Measurements from ENCODE around the gene WWOX. TPM values are rescaled to one million over a fixed set of nuclear protein-coding genes. Genes with fewer than 3 reads are reported as not detected.

Gene WWOX
- total RNA-seq, 3 donors from 2014 or later, result 11.7 to 18.0 (median 13.8) TPM

DNA sequence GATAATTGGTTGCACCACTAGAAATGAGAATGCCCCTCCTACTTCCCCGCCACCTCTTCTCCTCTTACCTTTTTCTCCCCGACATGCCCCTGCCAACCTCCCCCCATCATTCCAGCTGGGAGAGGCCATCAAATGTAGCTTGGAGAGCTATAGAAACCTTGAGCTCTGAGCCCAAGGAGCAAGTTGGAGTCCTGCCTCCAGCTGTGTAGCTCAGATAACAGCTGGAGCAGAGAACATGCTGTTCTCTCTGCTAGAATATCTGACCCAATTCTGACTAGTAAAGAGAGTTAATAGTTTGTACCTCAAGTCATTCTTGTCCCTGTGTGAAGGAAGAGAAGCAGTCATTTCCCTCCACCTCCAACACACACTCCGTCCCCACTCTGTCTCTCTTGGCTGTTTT, 1010.8 kb downstream of the WWOX start:
- Histone ChIP-seq H3K9me3 (no peaks in the 10 kb centered on the region), H3K4me1 (ENCODE audit: low read depth) (no peaks in the 10 kb centered on the region), H3K36me3 (ENCODE audit: low read depth) (no peaks in the 10 kb centered on the region), H3K4me3 (no peak overlapping the region)
- intact Hi-C loops (cut with DNase I, micrococcal nuclease), result no loop called here
- no peak for DNase-seq
- ATAC-seq, result no peak
- TF ChIP-seq, protein P1, sequence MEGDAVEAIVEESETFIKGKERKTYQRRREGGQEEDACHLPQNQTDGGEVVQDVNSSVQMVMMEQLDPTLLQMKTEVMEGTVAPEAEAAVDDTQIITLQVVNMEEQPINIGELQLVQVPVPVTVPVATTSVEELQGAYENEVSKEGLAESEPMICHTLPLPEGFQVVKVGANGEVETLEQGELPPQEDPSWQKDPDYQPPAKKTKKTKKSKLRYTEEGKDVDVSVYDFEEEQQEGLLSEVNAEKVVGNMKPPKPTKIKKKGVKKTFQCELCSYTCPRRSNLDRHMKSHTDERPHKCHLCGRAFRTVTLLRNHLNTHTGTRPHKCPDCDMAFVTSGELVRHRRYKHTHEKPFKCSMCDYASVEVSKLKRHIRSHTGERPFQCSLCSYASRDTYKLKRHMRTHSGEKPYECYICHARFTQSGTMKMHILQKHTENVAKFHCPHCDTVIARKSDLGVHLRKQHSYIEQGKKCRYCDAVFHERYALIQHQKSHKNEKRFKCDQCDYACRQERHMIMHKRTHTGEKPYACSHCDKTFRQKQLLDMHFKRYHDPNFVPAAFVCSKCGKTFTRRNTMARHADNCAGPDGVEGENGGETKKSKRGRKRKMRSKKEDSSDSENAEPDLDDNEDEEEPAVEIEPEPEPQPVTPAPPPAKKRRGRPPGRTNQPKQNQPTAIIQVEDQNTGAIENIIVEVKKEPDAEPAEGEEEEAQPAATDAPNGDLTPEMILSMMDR (IDR thresholded peaks at IDR 0.05), result no peak

DNA sequence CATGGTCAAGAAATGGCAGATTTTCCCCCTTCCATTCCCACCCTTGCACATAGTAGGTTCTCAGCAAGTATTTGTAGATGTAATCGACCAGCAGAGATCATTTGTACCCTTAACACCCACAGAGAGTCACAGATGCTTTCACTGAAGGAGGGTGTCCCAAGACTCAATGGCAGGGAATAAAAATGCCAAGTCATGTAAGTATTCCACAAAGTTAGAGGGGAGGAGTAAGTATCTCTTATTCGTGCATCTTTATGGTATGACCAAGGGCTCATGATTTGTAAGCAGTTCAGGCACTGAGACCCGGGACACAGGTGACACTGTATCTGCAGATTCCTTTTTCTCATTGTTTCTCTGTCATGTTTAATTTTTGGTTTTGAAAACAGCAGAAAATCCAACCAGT, 1011.5 kb downstream of the WWOX start:
- ATAC-seq (no peak), DNase-seq (no peak)
- TF ChIP-seq, protein P1 (IDR thresholded peaks at IDR 0.05), result no peak

DNA sequence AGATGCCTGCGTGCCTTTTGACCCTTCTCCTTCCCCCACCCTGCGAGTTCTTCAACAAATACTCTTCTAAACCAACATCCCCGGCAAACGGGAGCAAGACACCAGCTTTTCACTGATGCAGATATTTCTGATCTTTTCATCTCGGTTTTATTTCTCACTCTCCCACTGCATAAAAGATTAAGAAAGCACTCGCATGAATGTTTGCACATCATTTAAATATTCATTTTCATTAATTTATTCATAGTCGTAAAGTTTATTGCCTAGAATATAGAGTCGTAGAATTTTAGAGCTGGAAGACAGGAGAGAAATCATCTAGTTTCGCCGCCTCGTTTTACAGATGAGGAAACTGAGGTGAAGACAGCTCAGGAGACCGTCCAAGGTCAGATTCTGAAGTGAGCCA, 1013.0 kb downstream of the WWOX start:
- no peaks in the 10 kb centered on the region for H3K4me1 ChIP-seq (ENCODE audit: low read depth)
- H3K36me3 ChIP-seq (ENCODE audit: low read depth), result no peaks in the 10 kb centered on the region
- ATAC-seq (no peak), DNase-seq (no peak)
- TF ChIP-seq, protein P1 (IDR thresholded peaks at IDR 0.05), result no peak
- peaks cover 4% of the 10 kb centered on the region for H3K9me3 ChIP-seq
- intact Hi-C loops (cut with DNase I, micrococcal nuclease), result no loop called here
- no peak overlapping the region for H3K4me3 ChIP-seq

More for the DNA sequence above, 1011.5 kb downstream of the WWOX start:
- H3K9me3 ChIP-seq, result no peaks in the 10 kb centered on the region
- no peaks in the 10 kb centered on the region for H3K4me1 ChIP-seq (ENCODE audit: low read depth)
- H3K4me3 ChIP-seq, result no peak overlapping the region
- no peaks in the 10 kb centered on the region for H3K36me3 ChIP-seq (ENCODE audit: low read depth)
- intact Hi-C loops (cut with DNase I, micrococcal nuclease), result no loop called here

DNA sequence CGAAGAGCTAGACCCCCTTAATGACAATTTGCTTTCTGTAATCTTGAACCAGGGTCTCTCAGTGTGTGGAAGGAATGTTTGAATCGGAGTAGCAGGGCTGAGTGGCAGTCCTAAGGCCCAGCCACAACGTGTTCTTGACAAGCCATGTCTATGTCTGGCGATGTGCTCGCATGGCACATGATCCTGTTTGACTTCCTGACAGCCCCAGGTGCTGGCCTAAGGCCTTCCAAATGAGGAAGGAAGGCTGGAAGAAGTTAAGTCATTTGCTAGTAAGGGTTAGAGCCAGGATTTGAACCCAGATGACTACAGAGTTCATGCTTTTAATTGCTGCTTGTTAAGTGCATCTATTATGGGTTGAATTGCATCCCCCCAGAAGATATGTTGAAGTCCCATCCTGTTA, 1014.4 kb downstream of the WWOX start:
- H3K36me3 ChIP-seq (ENCODE audit: low read depth), result no peaks in the 10 kb centered on the region
- TF ChIP-seq, protein P1 (IDR thresholded peaks at IDR 0.05), result no peak

DNA sequence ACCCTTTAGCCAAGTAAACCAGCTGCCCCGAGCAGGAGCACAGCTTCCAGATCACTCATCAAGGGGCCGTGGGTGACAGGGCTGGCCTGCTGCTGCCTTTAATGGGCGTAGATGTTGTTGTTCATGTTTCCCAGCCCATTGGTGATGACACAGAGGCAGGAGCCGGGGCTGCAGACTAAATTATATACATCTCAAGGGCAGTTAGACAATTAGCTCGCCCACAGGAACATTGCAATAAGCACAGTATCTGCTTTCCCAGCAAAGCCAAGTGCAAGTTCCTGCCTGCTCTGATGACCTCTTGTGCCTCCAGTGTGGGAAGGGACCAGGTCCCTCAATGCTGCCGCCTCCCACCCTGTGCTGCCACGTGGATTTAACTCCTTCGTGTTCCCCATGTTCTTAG, 1015.3 kb downstream of the WWOX start:
- no peaks in the 10 kb centered on the region for H3K36me3 ChIP-seq (ENCODE audit: low read depth)
- H3K4me1 ChIP-seq (ENCODE audit: low read depth), result no peaks in the 10 kb centered on the region
- intact Hi-C loops (cut with DNase I, micrococcal nuclease), result no loop called here
- H3K9me3 ChIP-seq, result peaks cover 4% of the 10 kb centered on the region
- TF ChIP-seq, protein P1 (IDR thresholded peaks at IDR 0.05), result no peak
- DNase-seq (no peak), ATAC-seq (no peak)
- H3K4me3 ChIP-seq, result no peak overlapping the region

More for the DNA sequence above, 1014.4 kb downstream of the WWOX start:
- Histone ChIP-seq H3K9me3 (peaks cover 4% of the 10 kb centered on the region), H3K4me3 (no peak overlapping the region), H3K4me1 (ENCODE audit: low read depth) (no peaks in the 10 kb centered on the region)
- DNase-seq (no peak), ATAC-seq (no peak)
- intact Hi-C loops (cut with DNase I, micrococcal nuclease), result no loop called here

DNA sequence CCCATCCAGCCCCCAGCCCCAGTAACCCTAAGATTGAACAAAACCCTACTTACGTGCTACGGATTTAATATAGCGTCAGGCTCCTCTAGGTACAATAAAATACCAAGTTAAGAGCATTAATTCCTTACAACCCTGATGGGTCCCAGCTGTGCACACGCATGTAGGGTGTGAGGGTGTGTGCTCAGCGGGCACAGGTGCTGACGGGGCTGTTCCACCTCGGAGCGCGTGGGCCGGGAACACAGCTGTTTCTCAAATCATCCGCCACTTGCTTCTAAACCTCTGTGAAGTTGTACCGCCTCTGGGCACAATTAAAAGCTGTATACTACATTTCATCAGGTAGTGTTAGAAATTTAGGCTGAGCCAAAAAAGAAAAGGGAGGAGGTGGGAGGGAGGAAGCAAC, 1022.5 kb downstream of the WWOX start:
- no peak for DNase-seq
- peaks cover 4% of the 10 kb centered on the region for H3K9me3 ChIP-seq
- intact Hi-C loops (cut with DNase I, micrococcal nuclease), result no loop called here
- no peak for ATAC-seq
- H3K4me1 ChIP-seq (ENCODE audit: low read depth), result no peaks in the 10 kb centered on the region
- TF ChIP-seq, protein P1 (IDR thresholded peaks at IDR 0.05), result no peak
- H3K4me3 ChIP-seq, result no peak overlapping the region
- H3K36me3 ChIP-seq (ENCODE audit: low read depth), result no peaks in the 10 kb centered on the region
